ENCODE data around the gene MYO15A. TPM values are rescaled to one million over a fixed set of nuclear protein-coding genes. Genes with fewer than 3 reads are reported as not detected.
A peak's percentile ranks its signal among the peaks of the same experiment; 100 is the strongest.

MYO15A gene
- total and polyA plus RNA-seq, 2 of the 4 experiments (the other 2 are of a cell fraction): 0.18 to 1.1 TPM

- H3K4me3 ChIP-seq (ENCODE audit: insufficient read depth, low read depth, low read length): peak overlapping the region; percentile 30; the same call in 1 of the 2 replicates
- 10% methylated on average over 2 of the region's 8 CpGs; no CpG with 5 or more reads in 1 of the 2 experiments for WGBS, 2 experiments (ENCODE audit: extremely low coverage in 2 of 2, insufficient read length in 1 of 2)
- dilution Hi-C loops (cut with HindIII; ENCODE audit: low sequenced_read_pairs, unreplicated experiment): no loop called here
- H4K8ac ChIP-seq (ENCODE audit: low read depth in 2 of 2, low read length in 2 of 2): peak overlapping the region in 1 of 2 experiments; percentile 52; a peak in 1 of 4 replicates
- ChIA-PET CTCF (no interaction called here), POLR2A (ENCODE audit: unreplicated experiment) (no interaction called here)
- H3K79me1 ChIP-seq (ENCODE audit: low read depth in 1 of 2, low read length in 2 of 2): no peaks in the 10 kb centered on the region
- H4K91ac ChIP-seq (ENCODE audit: insufficient read depth, low read depth, low read length): no peak overlapping the region
- H3K23ac ChIP-seq (ENCODE audit: low read depth, low read length): peak overlapping the region; percentile 9; the same call in 1 of the 2 replicates
- intact Hi-C loops (cut with micrococcal nuclease): no loop called here
- in situ Hi-C loops (cut with MboI; ENCODE audit: low sequenced_read_pairs): no loop called here
- no peak overlapping the region for H2BK120ac ChIP-seq (ENCODE audit: low read depth, low read length)
- H3K4me1 ChIP-seq (ENCODE audit: control insufficient read depth, insufficient read depth, low read length): no peaks in the 10 kb centered on the region; the same call in 1 of the 2 replicates
- 0 out of 2 replicates have a peak overlapping the region, but pooled peaks have one; percentile 3 for H3K9ac ChIP-seq (ENCODE audit: low read depth, low read length)
- H3K27me3 ChIP-seq (ENCODE audit: control insufficient read depth, insufficient read depth, low read length): peaks cover 7% of the 10 kb centered on the region
- H4K20me1 ChIP-seq (ENCODE audit: insufficient read depth, low read length): no peaks in the 10 kb centered on the region
- no peak overlapping the region for H2BK20ac ChIP-seq (ENCODE audit: low read depth, low read length)
- no peak overlapping the region for H3K18ac ChIP-seq (ENCODE audit: low read depth, low read length)
- peak overlapping the region; percentile 52; the same call in 1 of the 2 replicates for H3K4ac ChIP-seq (ENCODE audit: low read depth, low read length)
- DNase-seq (peak; percentile 61), ATAC-seq (ENCODE audit: low read depth) (peak; percentile 85)
- H2AFZ ChIP-seq (replicated peaks; ENCODE audit: low read length, poor library complexity): peak overlapping the region; percentile 85
- TF ChIP-seq BHLHE40 (IDR thresholded peaks at IDR 0.05; ENCODE audit: low read depth, low read length) (no peak), FOS (IDR thresholded peaks at IDR 0.05; ENCODE audit: low read depth, low read length) (0 out of 2 replicates have a peak, but pooled peaks have one; percentile 27), MXI1 (IDR thresholded peaks at IDR 0.05; ENCODE audit: borderline replicate concordance, low read depth, low read length) (peak; percentile 30; the same call in 1 of the 2 replicates)
- H3K4me2 ChIP-seq (ENCODE audit: low read depth, low read length): peak overlapping the region; percentile 87
- no peak overlapping the region for H4K5ac ChIP-seq (ENCODE audit: low read depth, low read length)
- H3K36me3 ChIP-seq (ENCODE audit: control insufficient read depth, insufficient read depth, low read length): peaks cover 2% of the 10 kb centered on the region; the same call in 1 of the 2 replicates
- BruUV-seq (replicated peaks): no TSS peak
- no peak overlapping the region for H3K56ac ChIP-seq (ENCODE audit: extremely low read depth, insufficient read depth, low read length)
- no peak overlapping the region for H2AK9ac ChIP-seq (replicated peaks; ENCODE audit: low read depth, low read length, poor library complexity)
- no peaks in the 10 kb centered on the region for H3K9me3 ChIP-seq (ENCODE audit: control insufficient read depth, insufficient read depth, low read length)
- H2BK5ac ChIP-seq (ENCODE audit: low read depth, low read length, poor library complexity, severe bottlenecking): no peak overlapping the region
- H2BK15ac ChIP-seq (ENCODE audit: low read depth, low read length): no peak overlapping the region
- H3K27ac ChIP-seq (ENCODE audit: insufficient read depth, low read length): peak overlapping the region; percentile 36; the same call in 1 of the 2 replicates
- no peaks in the 10 kb centered on the region for H3K9me1 ChIP-seq (ENCODE audit: insufficient read depth, low read length)
- H3K14ac ChIP-seq (replicated peaks; ENCODE audit: low read depth, low read length): peak overlapping the region; percentile 67; the same call in 1 of the 2 replicates
- no peak overlapping the region for H2AK5ac ChIP-seq (ENCODE audit: low read depth, low read length)
These were observed 37.7 kb upstream of the MYO15A start for GRCh38 chr17:18070861-18071340.
